Neural cell (in vitro differentiated cells): ENCODE data around the gene PPP1R10.

Experiments used
- CTCF ChIP-seq: fragments of 450-650 bp; IDR thresholded peaks from 2 replicates; pipeline ENCODE4 v1.5.1; 2014; ENCODE audit warnings: antibody characterized with exemption, mild to moderate bottlenecking, moderate library complexity; ENCODE audit not compliant: poor library complexity, severe bottlenecking
- EP300 ChIP-seq: fragments of 450-650 bp; conservative IDR thresholded peaks from 2 replicates; pipeline ENCODE4 v1.6.1; 2014; ENCODE audit warnings: antibody characterized with exemption, mild to moderate bottlenecking, moderate library complexity; ENCODE audit not compliant: poor library complexity, severe bottlenecking
- EZH2 ChIP-seq: fragments of 200-600, 300-800 bp; shearing (Covaris generic), sonication (generic); IDR thresholded peaks from 2 replicates; pipeline ENCODE4 v1.6.1; 2014; ENCODE audit warnings: antibody characterized with exemption, low read length, borderline replicate concordance, mild to moderate bottlenecking; ENCODE audit not compliant: insufficient read depth, poor library complexity, severe bottlenecking
- POLR2AphosphoS5 ChIP-seq: IDR thresholded peaks from 2 replicates; pipeline ENCODE4 v1.6.1; 2012
- RAD21 ChIP-seq: fragments of 450-650 bp; conservative IDR thresholded peaks from 2 replicates; pipeline ENCODE4 v1.6.1; 2014; ENCODE audit warnings: antibody characterized with exemption, mild to moderate bottlenecking, moderate library complexity
- TAF1 ChIP-seq: IDR thresholded peaks from 2 replicates; pipeline ENCODE4 v1.6.1; 2012; ENCODE audit warnings: low read depth
- TF ChIP-seq, protein P1 (sequence below): IDR thresholded peaks from 2 replicates; pipeline ENCODE4 v1.6.1; 2012; ENCODE audit warnings: borderline replicate concordance

DNA sequence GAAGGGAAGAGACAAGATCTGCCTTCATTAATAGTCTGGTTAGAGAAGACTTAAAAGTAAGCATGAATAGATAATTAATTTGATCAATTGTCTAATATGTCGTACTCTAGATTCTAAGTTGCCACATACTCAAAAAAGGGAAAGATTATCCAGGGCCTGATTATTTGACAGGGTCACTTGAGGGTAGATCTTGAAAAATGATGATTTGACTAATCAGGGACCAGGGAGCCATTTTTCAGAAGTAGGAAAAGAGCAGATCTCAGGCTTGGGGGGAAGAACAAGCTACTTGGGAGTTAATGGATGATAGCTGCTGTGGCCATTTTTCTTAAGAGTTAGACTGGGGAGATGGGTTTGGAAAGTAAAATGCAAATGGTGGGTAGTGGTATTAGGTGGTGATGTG lies 24.8 kb downstream of the PPP1R10 start:
- TF ChIP-seq EZH2, result no peak
- TF ChIP-seq CTCF, result no peak
- TF ChIP-seq POLR2AphosphoS5, result no peak
- no peak for TF ChIP-seq EP300
- no peak for TF ChIP-seq TAF1
- TF ChIP-seq, protein P1, sequence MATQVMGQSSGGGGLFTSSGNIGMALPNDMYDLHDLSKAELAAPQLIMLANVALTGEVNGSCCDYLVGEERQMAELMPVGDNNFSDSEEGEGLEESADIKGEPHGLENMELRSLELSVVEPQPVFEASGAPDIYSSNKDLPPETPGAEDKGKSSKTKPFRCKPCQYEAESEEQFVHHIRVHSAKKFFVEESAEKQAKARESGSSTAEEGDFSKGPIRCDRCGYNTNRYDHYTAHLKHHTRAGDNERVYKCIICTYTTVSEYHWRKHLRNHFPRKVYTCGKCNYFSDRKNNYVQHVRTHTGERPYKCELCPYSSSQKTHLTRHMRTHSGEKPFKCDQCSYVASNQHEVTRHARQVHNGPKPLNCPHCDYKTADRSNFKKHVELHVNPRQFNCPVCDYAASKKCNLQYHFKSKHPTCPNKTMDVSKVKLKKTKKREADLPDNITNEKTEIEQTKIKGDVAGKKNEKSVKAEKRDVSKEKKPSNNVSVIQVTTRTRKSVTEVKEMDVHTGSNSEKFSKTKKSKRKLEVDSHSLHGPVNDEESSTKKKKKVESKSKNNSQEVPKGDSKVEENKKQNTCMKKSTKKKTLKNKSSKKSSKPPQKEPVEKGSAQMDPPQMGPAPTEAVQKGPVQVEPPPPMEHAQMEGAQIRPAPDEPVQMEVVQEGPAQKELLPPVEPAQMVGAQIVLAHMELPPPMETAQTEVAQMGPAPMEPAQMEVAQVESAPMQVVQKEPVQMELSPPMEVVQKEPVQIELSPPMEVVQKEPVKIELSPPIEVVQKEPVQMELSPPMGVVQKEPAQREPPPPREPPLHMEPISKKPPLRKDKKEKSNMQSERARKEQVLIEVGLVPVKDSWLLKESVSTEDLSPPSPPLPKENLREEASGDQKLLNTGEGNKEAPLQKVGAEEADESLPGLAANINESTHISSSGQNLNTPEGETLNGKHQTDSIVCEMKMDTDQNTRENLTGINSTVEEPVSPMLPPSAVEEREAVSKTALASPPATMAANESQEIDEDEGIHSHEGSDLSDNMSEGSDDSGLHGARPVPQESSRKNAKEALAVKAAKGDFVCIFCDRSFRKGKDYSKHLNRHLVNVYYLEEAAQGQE, result no peak
- no peak for TF ChIP-seq RAD21
